NB4 (cell line): ENCODE measurements around the gene TRA2A.

Experiments
- DNase-seq: peaks from one replicate; pipeline ENCODE4 v3.0.0; 2010; ENCODE audit warnings: low read depth
- H3K4me3 ChIP-seq: one replicate; pipeline ENCODE4 v1.5.1; 2011; ENCODE audit warnings: mild to moderate bottlenecking, low read depth, low read length, moderate library complexity
- CTCF ChIP-seq: IDR thresholded peaks from one replicate; pipeline ENCODE4 v1.5.1; 2012; ENCODE audit warnings: low read depth, low read length
- MAX ChIP-seq: IDR thresholded peaks from 2 replicates; pipeline ENCODE4 v1.6.1; 2011; ENCODE audit warnings: low read depth, low read length
- MYC ChIP-seq: IDR thresholded peaks from 2 replicates; pipeline ENCODE4 v1.6.1; 2011; ENCODE audit warnings: low read depth, low read length
- POLR2A ChIP-seq: IDR thresholded peaks from 2 replicates; pipeline ENCODE4 v1.6.1; 2011; ENCODE audit warnings: mild to moderate bottlenecking; ENCODE audit not compliant: insufficient read length; ENCODE audit errors: extremely low read depth

Gene TRA2A

GRCh38 chr7:23477962-23478866 lies 53.6 kb downstream of the TRA2A start:
- no peak for DNase-seq
- no peak for TF ChIP-seq MYC
- no peak for TF ChIP-seq MAX
- no peak for TF ChIP-seq CTCF
- TF ChIP-seq POLR2A, result no peak
- no peak overlapping the region for H3K4me3 ChIP-seq

GRCh38 chr7:23477157-23477499 lies 54.7 kb downstream of the TRA2A start:
- H3K4me3 ChIP-seq, result peak overlapping the region; percentile 84
- DNase-seq, result no peak
- no peak for TF ChIP-seq CTCF
- no peak for TF ChIP-seq POLR2A
- TF ChIP-seq MAX, result no peak
- no peak for TF ChIP-seq MYC

GRCh38 chr7:23476286-23477156 lies 55.3 kb downstream of the TRA2A start:
- DNase-seq, result peak; percentile 41
- peak overlapping the region; percentile 84 for H3K4me3 ChIP-seq
- TF ChIP-seq POLR2A (no peak), MYC (no peak), MAX (no peak), CTCF (no peak)

- DNase-seq, result no peak
- TF ChIP-seq MYC (no peak), CTCF (no peak), MAX (no peak), POLR2A (no peak)
- H3K4me3 ChIP-seq, result peak overlapping the region; percentile 84
Observed at GRCh38 chr7:23475576-23475839, 56.3 kb downstream of the TRA2A start.

- H3K4me3 ChIP-seq, result peak overlapping the region; percentile 84
- no peak for TF ChIP-seq MYC
- DNase-seq, result no peak
Observed at GRCh38 chr7:23474829-23475575, 56.8 kb downstream of the TRA2A start.

- TF ChIP-seq POLR2A (peak; percentile 96), CTCF (no peak), MYC (peak; percentile 99), MAX (peak; percentile 94)
- H3K4me3 ChIP-seq, result peak overlapping the region; percentile 84
- DNase-seq, result peak; percentile 100
Observed at GRCh38 chr7:23474094-23474828, 57.5 kb downstream of the TRA2A start.
